ENCODE data around the gene GOLM1.

Gene GOLM1

DNA sequence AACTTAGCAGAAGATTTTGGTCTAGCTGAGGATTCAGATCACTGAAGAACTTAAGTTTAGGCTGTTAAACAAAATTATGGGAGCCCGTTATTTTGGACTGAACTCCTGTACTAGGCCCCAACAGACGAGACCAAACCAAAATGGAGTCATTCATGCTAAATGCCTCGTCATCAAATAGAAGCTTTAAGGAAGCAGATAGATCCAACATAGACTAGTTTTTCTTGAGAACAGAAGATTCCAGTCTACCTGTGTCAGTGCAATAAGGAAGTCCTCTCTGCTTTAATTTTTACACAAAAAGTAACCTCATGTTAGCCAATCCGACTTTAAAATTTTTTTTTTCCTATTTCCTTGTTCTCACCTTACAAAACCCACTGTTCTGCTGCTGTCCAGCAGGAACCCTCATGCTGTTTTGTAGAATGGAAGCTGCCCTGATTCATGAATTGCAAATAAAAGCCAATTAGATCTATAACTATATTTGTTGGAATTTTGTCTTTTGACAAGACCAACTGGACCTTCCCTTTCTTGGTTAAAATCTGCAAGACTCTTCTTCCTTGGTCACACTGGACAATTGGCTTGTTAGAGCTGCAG lies 29.0 kb upstream of the GOLM1 start:
- no peak overlapping the region for H3K4me3 ChIP-seq (ENCODE audit: control insufficient read depth, low read depth, low read length)
- TF ChIP-seq CTCF (conservative IDR thresholded peaks at IDR 0.05; ENCODE audit: control insufficient read depth, insufficient read depth, low read depth, low read length): no peak
- no peak for DNase-seq (ENCODE audit: low read depth)

- TF ChIP-seq CTCF (conservative IDR thresholded peaks at IDR 0.05; ENCODE audit: control insufficient read depth, insufficient read depth, low read depth, low read length): no peak
- peak; percentile 86 for DNase-seq (ENCODE audit: low read depth)
- H3K4me3 ChIP-seq (ENCODE audit: control insufficient read depth, low read depth, low read length): no peak overlapping the region
Measured at GRCh38 chr9:86126998-86127972, 27.9 kb upstream of the GOLM1 start.

GRCh38 chr9:86122311-86122710 lies 23.0 kb upstream of the GOLM1 start:
- no peak for DNase-seq (ENCODE audit: low read depth)
- TF ChIP-seq CTCF (conservative IDR thresholded peaks at IDR 0.05; ENCODE audit: control insufficient read depth, insufficient read depth, low read depth, low read length): peak; percentile 8
- no peak overlapping the region for H3K4me3 ChIP-seq (ENCODE audit: control insufficient read depth, low read depth, low read length)

- DNase-seq (ENCODE audit: low read depth): no peak
- no peak overlapping the region for H3K4me3 ChIP-seq (ENCODE audit: control insufficient read depth, low read depth, low read length)
- TF ChIP-seq CTCF (conservative IDR thresholded peaks at IDR 0.05; ENCODE audit: control insufficient read depth, insufficient read depth, low read depth, low read length): no peak
Measured at GRCh38 chr9:86119457-86119856, 20.1 kb upstream of the GOLM1 start.

DNA sequence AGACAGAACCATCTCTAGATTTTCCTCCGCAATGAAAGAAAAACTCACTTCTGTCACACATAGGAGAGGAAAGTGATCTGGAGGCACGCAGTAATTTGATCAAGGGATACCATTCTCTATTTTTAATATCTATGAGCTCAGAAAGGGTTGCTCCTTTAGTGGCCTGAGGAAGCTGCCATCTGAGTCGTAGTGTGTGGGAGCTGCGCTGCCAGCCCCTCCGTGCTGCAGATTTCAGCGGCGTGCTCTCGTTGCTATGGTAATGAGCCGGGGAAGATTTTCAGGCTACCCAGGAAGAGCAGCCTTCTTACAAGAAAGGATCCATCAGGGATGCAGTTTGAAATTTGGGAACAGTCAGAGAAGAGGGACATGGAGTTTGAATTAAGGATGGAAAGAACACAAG lies 17.1 kb upstream of the GOLM1 start:
- TF ChIP-seq CTCF (conservative IDR thresholded peaks at IDR 0.05; ENCODE audit: control insufficient read depth, insufficient read depth, low read depth, low read length): no peak
- DNase-seq (ENCODE audit: low read depth): no peak
- H3K4me3 ChIP-seq (ENCODE audit: control insufficient read depth, low read depth, low read length): no peak overlapping the region

GRCh38 chr9:86115886-86116285 lies 16.5 kb upstream of the GOLM1 start:
- no peak for DNase-seq (ENCODE audit: low read depth)

More at GRCh38 chr9:86115886-86116285, 16.5 kb upstream of the GOLM1 start:
- TF ChIP-seq CTCF (conservative IDR thresholded peaks at IDR 0.05; ENCODE audit: control insufficient read depth, insufficient read depth, low read depth, low read length): no peak
- H3K4me3 ChIP-seq (ENCODE audit: control insufficient read depth, low read depth, low read length): no peak overlapping the region
